Uterus (tissue), 4 donors: ENCODE results near the gene RASAL2. TPM values are rescaled to one million over a fixed set of nuclear protein-coding genes. Genes with fewer than 3 reads are reported as not detected.

Experiments used
- DNase-seq, 2 donors: peaks; one replicate each; pipeline ENCODE4 v3.0.0-alpha.2; 2019 to 2020
- H3K27ac ChIP-seq, 2 donors: fragments of 200-600 bp; sonication (generic); 1 replicate in 1 of 2; 2 replicates in 1 of 2; pipeline ENCODE4 v1.5.1; 2016 to 2018
- H3K27me3 ChIP-seq, 2 donors: fragments of 200-600 bp; sonication (generic); one replicate each; pipeline ENCODE4 v1.5.1; 2018 to 2019; ENCODE audit warnings: control low read depth in 1 of 2
- H3K36me3 ChIP-seq, 2 donors: fragments of 200-600 bp; sonication (generic); one replicate each; pipeline ENCODE4 v1.5.1; 2019; ENCODE audit warnings: control low read depth in 1 of 2
- H3K4me1 ChIP-seq, 2 donors: fragments of 200-600 bp; sonication (generic); one replicate each; pipeline ENCODE4 v1.5.1; 2018 to 2019; ENCODE audit warnings: control low read depth in 1 of 2
- H3K4me3 ChIP-seq, 2 donors: fragments of 200-600 bp; sonication (generic); 1 replicate in 1 of 2; 2 replicates in 1 of 2; pipeline ENCODE4 v1.5.1; 2018 to 2019; ENCODE audit warnings: mild to moderate bottlenecking in 1 of 2
- H3K9me3 ChIP-seq, 2 donors: fragments of 200-600 bp; sonication (generic); one replicate each; pipeline ENCODE4 v1.5.1; 2019; ENCODE audit warnings: control low read depth in 1 of 2
- POLR2A ChIP-seq, 2 donors: fragments of 450-650 bp; IDR thresholded peaks; one replicate each; pipeline ENCODE4 v1.6.1; 2016; ENCODE audit warnings: antibody characterized with exemption in 2 of 2, mild to moderate bottlenecking in 1 of 2, moderate library complexity in 1 of 2
- intact Hi-C: fragments of 100-400 bp; cut with DNase I; formaldehyde crosslinking; loops from one replicate; pipeline ENCODE4 v1.15.1; 2023; ENCODE audit warnings: low total_unique reads
- total RNA-seq, 4 donors: library from RNA; depleted of rRNA in 3 of 4; stranded (reverse); fragments of >200 nt in 3 of 4; gene quantifications; one replicate each; pipeline versions ENCODE4 v1.1.0 to v1.2.4, GENCODE V29; 2014 to 2023
- TF ChIP-seq, protein P1 (sequence below), 4 experiments: fragments of 200-600 bp in 2 of 4; fragments of 450-650 bp in 2 of 4; sonication (generic) in 2 of 4; IDR thresholded peaks; one replicate each; pipeline ENCODE4 v1.5.1; 2016 to 2019; ENCODE audit warnings: antibody characterized with exemption in 4 of 4, mild to moderate bottlenecking in 2 of 4, moderate library complexity in 1 of 4
- donor health status: DM: yes; HTN: yes; CAD: no.

The RASAL2 gene
- total RNA-seq, 4 donors from 2014 or later: 10.0 to 42.5 (median 29.8) TPM

DNA sequence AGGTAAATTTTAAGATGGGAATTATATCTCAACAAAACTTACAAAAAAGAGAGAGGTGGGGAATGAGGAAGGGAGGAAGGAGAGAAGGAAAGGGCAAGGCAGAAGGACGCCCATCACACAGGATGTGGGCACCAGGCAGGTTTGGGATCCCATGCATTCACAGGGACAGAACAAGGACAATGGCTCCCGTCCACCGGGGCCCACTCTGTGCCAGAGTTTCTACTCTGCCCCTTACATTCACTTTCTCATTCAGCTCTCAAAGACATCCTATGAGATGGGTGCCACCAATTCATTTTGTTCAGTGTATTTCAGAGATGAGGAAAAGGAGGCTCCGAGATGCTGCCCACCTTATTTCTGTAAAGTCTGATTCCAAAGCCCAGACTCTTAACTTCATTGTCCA, 395.5 kb downstream of the RASAL2 start:
- H3K4me3 ChIP-seq: no peak overlapping the region
- TF ChIP-seq, protein P1, sequence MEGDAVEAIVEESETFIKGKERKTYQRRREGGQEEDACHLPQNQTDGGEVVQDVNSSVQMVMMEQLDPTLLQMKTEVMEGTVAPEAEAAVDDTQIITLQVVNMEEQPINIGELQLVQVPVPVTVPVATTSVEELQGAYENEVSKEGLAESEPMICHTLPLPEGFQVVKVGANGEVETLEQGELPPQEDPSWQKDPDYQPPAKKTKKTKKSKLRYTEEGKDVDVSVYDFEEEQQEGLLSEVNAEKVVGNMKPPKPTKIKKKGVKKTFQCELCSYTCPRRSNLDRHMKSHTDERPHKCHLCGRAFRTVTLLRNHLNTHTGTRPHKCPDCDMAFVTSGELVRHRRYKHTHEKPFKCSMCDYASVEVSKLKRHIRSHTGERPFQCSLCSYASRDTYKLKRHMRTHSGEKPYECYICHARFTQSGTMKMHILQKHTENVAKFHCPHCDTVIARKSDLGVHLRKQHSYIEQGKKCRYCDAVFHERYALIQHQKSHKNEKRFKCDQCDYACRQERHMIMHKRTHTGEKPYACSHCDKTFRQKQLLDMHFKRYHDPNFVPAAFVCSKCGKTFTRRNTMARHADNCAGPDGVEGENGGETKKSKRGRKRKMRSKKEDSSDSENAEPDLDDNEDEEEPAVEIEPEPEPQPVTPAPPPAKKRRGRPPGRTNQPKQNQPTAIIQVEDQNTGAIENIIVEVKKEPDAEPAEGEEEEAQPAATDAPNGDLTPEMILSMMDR (IDR thresholded peaks at IDR 0.05): no peak
- no peak for TF ChIP-seq POLR2A (IDR thresholded peaks at IDR 0.05)
- no peaks in the 10 kb centered on the region for H3K4me1 ChIP-seq
- intact Hi-C loops: no loop called here
- no peaks in the 10 kb centered on the region for H3K9me3 ChIP-seq
- H3K36me3 ChIP-seq: no peaks in the 10 kb centered on the region
- no peak overlapping the region for H3K27ac ChIP-seq
- H3K27me3 ChIP-seq: no peaks in the 10 kb centered on the region
- no peak for DNase-seq

DNA sequence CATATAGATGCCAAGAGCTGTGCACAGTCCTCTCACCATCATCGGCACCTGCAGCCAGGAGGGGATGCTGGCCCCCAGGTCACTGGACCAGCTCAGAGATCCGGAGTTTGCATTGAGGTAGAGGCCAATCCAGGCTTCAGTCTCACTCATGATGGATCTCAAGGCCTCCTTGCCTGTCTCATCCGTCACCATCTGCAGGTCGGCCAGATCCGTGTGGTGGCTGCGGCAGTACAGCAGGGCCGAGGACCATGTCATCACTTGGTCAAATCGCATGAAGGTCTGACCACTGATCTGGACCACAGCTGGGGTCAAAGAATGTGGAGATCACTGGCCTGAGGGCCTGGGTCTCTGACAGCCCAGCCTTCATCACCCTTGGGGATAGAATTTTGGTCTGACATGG, 396.2 kb downstream of the RASAL2 start:
- no peak for DNase-seq
- no peaks in the 10 kb centered on the region for H3K4me1 ChIP-seq
- no peaks in the 10 kb centered on the region for H3K36me3 ChIP-seq
- intact Hi-C loops: no loop called here
- TF ChIP-seq POLR2A (IDR thresholded peaks at IDR 0.05): no peak
- no peaks in the 10 kb centered on the region for H3K27me3 ChIP-seq
- no peaks in the 10 kb centered on the region for H3K9me3 ChIP-seq
- H3K27ac ChIP-seq: no peak overlapping the region
- no peak overlapping the region for H3K4me3 ChIP-seq

DNA sequence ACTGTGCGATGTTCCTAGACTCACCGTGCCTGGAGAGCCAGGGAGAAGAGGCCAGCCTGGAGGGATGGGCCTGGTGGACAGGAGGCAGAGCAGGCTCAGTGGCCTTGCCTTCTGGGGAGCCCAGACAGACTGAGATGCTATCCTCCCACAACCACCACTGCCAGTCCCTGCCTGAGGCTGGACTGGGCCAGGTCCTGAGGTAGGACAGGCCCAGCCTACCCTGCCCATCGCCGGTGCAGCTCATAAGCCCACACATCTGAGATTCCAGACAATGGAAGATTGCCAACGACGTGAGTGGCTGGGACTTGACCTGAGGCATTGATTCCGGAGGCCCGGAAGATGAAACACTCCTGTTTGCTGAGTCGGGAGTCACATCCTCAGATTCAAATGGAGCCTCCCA, 397.1 kb downstream of the RASAL2 start:
- Histone ChIP-seq H3K27ac (no peak overlapping the region), H3K9me3 (no peaks in the 10 kb centered on the region), H3K4me3 (no peak overlapping the region), H3K27me3 (no peaks in the 10 kb centered on the region), H3K36me3 (no peaks in the 10 kb centered on the region), H3K4me1 (no peaks in the 10 kb centered on the region)
- no peak for DNase-seq
- TF ChIP-seq POLR2A (IDR thresholded peaks at IDR 0.05): no peak
- intact Hi-C loops: no loop called here

DNA sequence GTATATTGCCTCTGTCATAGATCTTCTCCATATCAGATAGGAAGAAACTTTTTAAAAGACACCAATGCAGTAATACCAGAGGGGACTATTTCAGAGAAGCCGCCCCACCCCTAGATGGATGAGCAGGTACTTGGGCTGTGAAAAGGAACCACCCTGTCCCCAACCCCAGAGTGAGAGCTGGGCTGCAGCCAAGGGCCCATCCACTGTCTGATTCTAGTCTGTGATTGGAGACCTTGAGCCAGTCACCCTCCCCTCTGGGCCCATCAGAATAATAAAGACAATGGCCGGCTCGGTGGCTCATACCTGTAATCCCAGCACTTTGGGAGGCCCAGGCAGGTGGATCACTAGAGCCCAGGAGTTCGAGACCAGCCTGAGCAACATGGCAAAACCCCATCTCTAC, 397.8 kb downstream of the RASAL2 start:
- no peak for TF ChIP-seq POLR2A (IDR thresholded peaks at IDR 0.05)
- TF ChIP-seq, protein P1 (IDR thresholded peaks at IDR 0.05): no peak

DNA sequence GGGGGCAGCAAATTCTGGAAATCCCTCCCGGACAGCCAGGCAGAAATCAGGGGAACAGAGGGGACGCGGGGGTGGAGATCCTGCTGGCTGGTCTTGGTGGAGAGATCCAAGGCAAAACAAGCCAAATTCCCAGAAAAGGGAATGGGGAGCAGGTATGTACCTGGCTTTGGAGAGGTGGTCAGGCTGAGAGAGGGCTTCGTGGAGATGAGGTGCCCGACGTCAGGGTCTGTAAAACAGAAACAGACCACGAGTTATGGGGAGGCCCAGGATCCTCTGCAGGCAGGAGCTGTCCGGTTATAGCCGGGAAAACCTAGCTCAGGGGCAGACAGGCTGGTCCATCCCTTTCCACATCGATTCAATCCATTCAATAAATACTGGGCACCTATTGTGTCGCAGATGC, 398.4 kb downstream of the RASAL2 start:
- DNase-seq: no peak
- intact Hi-C loops: no loop called here
- no peaks in the 10 kb centered on the region for H3K4me1 ChIP-seq
- H3K4me3 ChIP-seq: no peak overlapping the region
- no peaks in the 10 kb centered on the region for H3K9me3 ChIP-seq
- TF ChIP-seq POLR2A (IDR thresholded peaks at IDR 0.05): no peak
- TF ChIP-seq, protein P1 (IDR thresholded peaks at IDR 0.05): no peak
- H3K36me3 ChIP-seq: no peaks in the 10 kb centered on the region
- H3K27me3 ChIP-seq: no peaks in the 10 kb centered on the region
- no peak overlapping the region for H3K27ac ChIP-seq

More for the DNA sequence above, 397.8 kb downstream of the RASAL2 start:
- Histone ChIP-seq H3K36me3 (no peaks in the 10 kb centered on the region), H3K27ac (no peak overlapping the region), H3K4me1 (no peaks in the 10 kb centered on the region), H3K4me3 (no peak overlapping the region), H3K9me3 (no peaks in the 10 kb centered on the region), H3K27me3 (no peaks in the 10 kb centered on the region)
- intact Hi-C loops: no loop called here
- no peak for DNase-seq

DNA sequence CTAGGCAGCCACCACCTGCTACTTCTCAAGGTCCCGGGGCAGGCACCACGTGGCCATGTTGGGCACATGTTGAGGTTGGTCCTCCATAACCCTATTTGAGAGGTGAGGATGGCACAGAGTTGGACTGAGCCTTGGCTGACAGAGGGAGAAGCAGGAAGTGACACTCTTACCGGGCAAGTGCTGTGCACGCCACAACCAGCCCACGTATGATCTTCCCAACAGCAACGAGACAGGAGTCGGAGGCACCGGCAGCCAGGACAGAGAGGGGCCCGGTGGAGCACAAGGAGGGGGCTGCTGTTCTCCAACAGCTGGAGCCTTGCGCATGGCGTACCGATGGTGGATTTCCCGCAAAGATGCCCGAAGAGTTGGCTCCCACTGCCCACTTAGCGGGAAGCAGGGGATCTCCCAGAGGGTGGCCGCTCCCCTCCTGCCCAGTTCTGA, 399.4 kb downstream of the RASAL2 start:
- no peaks in the 10 kb centered on the region for H3K9me3 ChIP-seq
- DNase-seq: no peak
- intact Hi-C loops: no loop called here
- no peaks in the 10 kb centered on the region for H3K4me1 ChIP-seq
- TF ChIP-seq POLR2A (IDR thresholded peaks at IDR 0.05): no peak
- no peak overlapping the region for H3K4me3 ChIP-seq
- no peaks in the 10 kb centered on the region for H3K36me3 ChIP-seq
- no peaks in the 10 kb centered on the region for H3K27me3 ChIP-seq
- no peak overlapping the region for H3K27ac ChIP-seq

DNA sequence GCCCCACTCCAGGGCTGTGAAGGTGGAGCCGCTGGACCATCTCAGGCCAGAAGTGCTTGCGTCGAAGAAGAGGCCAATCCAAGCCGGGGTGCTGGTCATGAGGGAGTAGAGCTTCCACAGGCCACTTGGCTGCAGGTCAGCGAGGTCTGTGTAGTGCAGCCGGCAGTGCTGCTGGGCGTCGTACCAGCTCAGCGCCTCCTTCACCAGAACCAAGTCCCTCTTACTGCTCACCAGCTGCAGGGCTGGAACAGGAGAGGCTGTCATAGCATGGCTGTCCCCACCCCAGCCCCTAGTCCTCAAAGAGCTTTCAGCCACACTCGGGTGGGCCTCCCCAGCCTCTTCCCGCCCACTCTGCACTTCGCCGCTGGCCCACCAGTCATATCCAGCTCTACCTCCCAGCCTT, 400.7 kb downstream of the RASAL2 start:
- intact Hi-C loops: no loop called here
- H3K36me3 ChIP-seq: no peaks in the 10 kb centered on the region
- no peak for DNase-seq
- no peaks in the 10 kb centered on the region for H3K27me3 ChIP-seq
- no peaks in the 10 kb centered on the region for H3K4me1 ChIP-seq
- H3K27ac ChIP-seq: no peak overlapping the region
- H3K9me3 ChIP-seq: no peaks in the 10 kb centered on the region
- H3K4me3 ChIP-seq: no peak overlapping the region
- TF ChIP-seq, protein P1 (IDR thresholded peaks at IDR 0.05): no peak
- TF ChIP-seq POLR2A (IDR thresholded peaks at IDR 0.05): no peak
